ENCODE measurements around the gene APIP.

Gene APIP

DNA sequence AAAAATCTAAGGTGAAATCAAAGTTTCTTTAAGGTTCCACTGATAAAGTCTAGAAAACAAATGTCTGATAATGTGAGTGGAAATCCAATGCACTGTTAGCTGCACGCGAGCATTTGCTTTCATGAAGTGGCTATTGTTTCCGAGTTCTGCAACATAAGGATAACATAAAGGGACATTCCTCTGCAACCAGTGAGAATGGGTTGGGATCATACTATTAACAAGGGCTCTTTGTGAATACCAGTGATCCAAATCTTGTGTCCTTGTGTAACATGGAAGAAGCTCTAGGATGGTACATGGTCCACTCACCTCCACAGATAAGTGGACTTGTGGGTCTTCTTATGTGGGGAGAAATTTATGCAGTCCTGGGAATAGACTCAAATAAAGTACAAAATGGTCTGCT, 24.6 kb downstream of the APIP start:
- in situ Hi-C loops (cut with HindIII; ENCODE audit: low sequenced_read_pairs): loop anchor here (25.0 kb wide), 1 partner anchor 304 kb away; no protein-coding TSS in a partner anchor

DNA sequence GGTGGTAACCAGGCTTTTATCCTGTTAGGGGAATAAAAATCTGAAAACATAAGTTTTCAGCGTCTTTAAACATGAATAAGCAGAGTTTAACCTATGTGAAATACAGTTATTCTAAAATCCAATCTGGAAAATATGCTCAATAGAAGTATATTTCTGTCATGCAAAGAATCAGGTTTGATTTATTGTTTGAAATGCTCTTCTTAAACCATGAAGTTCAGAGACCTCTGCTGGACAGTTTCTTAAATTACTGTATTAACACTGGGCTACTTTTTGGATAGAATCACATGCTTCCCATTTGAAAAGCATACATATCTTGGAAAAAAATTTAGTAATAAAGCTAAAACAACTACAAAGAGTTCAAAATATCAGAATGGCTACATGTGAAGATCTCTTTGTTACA, 25.4 kb downstream of the APIP start:
- in situ Hi-C loops (cut with HindIII; ENCODE audit: low sequenced_read_pairs): loop anchor here (25.0 kb wide), 1 partner anchor 304 kb away; no protein-coding TSS in a partner anchor

GRCh38 chr11:34890089-34890488, 26.1 kb downstream of the APIP start:
- in situ Hi-C loops (cut with HindIII; ENCODE audit: low sequenced_read_pairs): loop anchor here (25.0 kb wide), 1 partner anchor 303 kb away; no protein-coding TSS in a partner anchor

- in situ Hi-C loops (cut with HindIII; ENCODE audit: low sequenced_read_pairs): loop anchor here (25.0 kb wide), 1 partner anchor 300 kb away; no protein-coding TSS in a partner anchor
Observed at GRCh38 chr11:34887260-34887659, 28.9 kb downstream of the APIP start.

DNA sequence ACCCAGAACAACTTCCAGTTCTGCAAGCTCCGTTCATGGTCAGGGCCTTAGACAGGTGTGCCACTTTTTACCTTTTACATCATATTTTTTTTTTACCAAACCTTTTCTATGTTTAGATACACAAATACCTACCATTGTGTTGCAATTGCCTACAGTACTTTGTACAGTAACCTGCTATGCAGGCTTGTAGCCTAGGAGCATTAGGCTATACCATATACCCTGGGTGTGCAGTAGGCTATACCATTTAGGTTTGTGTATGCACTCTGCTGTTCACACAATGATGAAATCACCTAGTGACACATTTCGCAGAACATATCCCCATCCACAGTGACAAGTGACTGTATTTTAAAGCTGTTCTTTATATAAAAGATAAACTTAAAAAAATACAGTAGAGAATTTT, 29.6 kb downstream of the APIP start:
- in situ Hi-C loops (cut with HindIII; ENCODE audit: low sequenced_read_pairs): loop anchor here (25.0 kb wide), 1 partner anchor 299 kb away; no protein-coding TSS in a partner anchor

GRCh38 chr11:34881900-34882299, 34.3 kb downstream of the APIP start:
- in situ Hi-C loops (cut with HindIII; ENCODE audit: low sequenced_read_pairs): loop anchor here (25.0 kb wide), 1 partner anchor 295 kb away; no protein-coding TSS in a partner anchor

DNA sequence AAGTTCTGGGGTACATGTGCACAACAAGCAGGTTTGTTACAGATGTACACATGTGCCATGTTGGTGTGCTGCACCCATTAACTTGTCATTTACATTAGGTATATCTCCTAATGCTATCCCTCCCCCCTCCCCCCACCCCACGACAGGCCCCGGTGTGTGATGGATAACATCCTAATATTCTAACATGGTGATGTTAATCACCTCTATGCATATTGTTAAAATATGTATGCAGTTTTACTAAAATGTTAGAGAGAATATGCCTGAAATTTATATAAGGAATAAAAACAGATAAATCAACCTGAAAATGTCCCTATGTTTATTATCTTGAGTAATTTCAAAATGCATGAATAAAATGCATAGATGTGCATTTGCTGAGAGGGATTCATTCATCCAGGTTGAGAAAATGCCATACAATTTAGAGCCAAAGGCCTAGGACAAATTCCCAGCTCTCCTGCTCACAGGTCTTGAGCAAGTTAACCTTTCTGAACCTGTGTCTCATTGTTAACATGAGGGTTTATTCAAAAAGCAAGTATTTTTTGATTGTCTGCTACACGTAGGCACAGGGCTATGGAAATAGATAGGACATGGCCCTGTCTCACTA, 38.7 kb downstream of the APIP start:
- in situ Hi-C loops (cut with HindIII; ENCODE audit: low sequenced_read_pairs): loop anchor here (25.0 kb wide), 1 partner anchor 290 kb away; no protein-coding TSS in a partner anchor

DNA sequence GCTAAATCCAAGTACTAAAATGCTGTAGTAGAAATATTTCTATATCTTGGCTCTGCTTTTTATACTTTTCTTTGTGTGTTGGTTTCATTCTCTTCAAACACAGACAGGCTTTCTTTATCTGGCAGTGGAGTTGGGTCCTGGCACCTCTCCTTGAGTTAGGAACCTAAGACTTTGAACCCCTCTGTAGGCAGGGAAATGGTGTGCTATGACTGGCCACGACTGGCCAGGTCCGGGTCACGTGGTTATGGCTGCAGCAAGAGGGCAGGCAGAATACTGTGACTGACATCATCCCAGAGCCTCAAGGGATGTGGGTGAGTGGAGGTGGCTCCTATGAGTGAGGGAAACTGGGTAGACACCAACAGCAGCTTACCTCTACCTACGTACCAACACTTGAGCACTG, 42.0 kb downstream of the APIP start:
- in situ Hi-C loops (cut with HindIII; ENCODE audit: low sequenced_read_pairs): no loop called here

GRCh38 chr11:34870548-34871196, 45.5 kb downstream of the APIP start:
- in situ Hi-C loops (cut with HindIII; ENCODE audit: low sequenced_read_pairs): no loop called here

GRCh38 chr11:34869425-34869824, 46.8 kb downstream of the APIP start:
- in situ Hi-C loops (cut with HindIII; ENCODE audit: low sequenced_read_pairs): no loop called here

DNA sequence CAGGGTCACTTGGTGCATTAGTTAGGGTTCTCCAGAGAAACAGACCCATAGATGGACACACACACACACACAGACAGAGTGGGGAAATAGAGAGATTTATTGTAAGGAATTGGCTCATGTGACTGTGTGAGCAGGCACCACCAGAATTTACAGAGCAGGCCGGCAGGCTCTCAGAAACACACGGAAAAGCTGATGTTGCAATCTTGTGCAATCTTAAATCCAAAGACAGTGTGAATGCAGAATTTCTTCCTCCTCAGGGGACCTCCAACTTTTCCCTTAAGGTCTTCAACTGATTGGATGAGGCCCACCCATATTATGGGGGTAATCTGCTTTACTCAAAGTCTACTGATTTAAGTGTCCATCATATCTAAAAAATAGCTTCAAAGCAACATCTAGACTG, 49.8 kb downstream of the APIP start:
- in situ Hi-C loops (cut with HindIII; ENCODE audit: low sequenced_read_pairs): no loop called here

- in situ Hi-C loops (cut with HindIII; ENCODE audit: low sequenced_read_pairs): no loop called here
Observed at GRCh38 chr11:34865261-34865660, 50.9 kb downstream of the APIP start.

DNA sequence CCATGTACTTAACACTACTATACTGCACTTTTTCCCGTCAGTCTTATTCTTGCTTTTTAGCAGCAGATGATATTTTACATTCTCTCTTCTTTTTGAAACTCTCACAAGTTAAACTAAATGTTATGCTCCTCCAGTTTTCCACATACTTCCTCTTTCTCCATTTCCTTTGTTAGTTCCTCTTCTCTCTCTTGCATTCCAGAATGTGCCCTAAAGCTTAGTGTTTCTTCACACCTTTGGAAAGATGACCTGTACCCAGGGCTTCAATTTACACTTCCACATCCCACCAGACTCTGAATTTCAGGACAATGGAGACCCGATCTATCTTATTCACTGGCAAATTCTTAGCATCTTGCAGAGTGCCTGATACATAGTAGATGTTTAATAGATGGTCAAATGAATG, 51.8 kb downstream of the APIP start:
- in situ Hi-C loops (cut with HindIII; ENCODE audit: low sequenced_read_pairs): no loop called here

DNA sequence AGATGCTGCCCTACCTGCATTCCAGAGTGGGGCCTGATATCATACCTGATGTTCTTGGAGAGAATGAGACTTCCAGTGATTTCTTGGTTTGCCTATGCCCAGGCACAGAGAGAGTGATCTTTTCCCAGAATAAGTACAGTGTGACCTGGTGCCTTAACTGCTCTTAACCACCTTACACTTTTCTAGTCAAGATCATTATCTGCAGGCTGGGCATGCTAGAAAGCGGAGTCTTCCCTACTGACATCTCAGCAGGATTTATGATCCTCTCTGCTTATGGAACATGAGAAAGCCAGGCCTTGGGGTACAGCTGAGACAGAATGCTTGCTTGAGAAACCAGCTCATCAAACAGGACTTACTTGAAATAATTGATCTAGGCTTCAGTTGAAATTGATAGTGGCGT, 53.1 kb downstream of the APIP start:
- in situ Hi-C loops (cut with HindIII; ENCODE audit: low sequenced_read_pairs): no loop called here

DNA sequence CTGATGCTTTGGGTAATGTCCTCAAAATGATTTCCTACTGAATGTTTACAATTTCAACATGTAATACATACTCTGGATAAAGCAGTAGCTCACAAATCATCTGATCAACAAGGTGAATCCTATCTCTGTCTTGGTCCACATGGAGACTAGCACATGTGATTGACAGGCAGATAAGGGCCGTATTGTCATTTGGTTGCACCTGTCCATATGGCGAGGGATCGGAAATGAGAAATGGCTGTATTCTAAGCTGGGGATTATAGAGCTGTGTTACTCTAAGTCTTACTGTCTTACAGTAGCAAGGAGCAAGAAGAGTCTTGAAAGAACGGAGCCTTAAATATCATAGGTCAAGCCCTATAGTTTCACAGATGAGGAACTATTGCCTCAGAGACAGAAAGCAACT, 55.7 kb downstream of the APIP start:
- in situ Hi-C loops (cut with HindIII; ENCODE audit: low sequenced_read_pairs): no loop called here

GRCh38 chr11:34860034-34860433, 56.1 kb downstream of the APIP start:
- in situ Hi-C loops (cut with HindIII; ENCODE audit: low sequenced_read_pairs): no loop called here

DNA sequence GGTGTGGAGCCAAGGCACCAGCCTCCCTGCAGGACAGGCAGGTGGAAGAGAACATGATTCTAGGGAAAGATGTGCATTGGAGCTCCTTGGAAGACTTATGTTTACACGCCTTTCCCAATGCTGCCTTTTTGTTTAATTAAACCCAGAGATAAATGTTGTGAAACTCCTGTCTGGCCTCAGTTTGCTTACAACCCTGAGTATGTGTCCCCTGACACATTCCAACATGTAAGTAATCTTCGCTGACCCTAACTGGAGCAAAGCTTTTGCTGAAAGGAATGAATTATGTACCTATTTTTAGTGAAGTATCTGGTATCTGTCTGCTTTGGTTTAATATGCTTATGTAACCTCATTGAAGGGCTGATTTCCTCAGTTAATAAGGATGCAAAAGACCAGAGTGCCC, 56.7 kb downstream of the APIP start:
- in situ Hi-C loops (cut with HindIII; ENCODE audit: low sequenced_read_pairs): no loop called here

DNA sequence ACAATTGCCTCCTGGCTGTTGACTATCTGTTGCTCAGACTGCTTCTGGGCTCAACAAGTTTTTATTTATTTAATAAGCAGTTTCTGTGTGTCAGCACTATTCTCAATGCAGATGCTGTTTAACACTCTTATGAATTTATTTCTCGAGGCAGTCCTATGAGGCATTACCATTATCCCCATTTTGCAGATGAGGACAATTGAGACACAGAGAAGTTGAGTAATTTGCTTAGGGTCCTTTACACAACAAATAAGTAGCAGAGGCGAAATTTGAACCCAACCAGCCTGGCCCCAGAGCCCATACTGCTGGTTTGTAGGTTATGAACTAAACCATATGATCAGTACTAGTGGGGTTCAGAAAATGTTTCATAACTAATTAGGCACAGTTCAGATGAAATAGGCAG, 58.7 kb downstream of the APIP start:
- in situ Hi-C loops (cut with HindIII; ENCODE audit: low sequenced_read_pairs): no loop called here

GRCh38 chr11:34856251-34856650, 59.9 kb downstream of the APIP start:
- in situ Hi-C loops (cut with HindIII; ENCODE audit: low sequenced_read_pairs): no loop called here

DNA sequence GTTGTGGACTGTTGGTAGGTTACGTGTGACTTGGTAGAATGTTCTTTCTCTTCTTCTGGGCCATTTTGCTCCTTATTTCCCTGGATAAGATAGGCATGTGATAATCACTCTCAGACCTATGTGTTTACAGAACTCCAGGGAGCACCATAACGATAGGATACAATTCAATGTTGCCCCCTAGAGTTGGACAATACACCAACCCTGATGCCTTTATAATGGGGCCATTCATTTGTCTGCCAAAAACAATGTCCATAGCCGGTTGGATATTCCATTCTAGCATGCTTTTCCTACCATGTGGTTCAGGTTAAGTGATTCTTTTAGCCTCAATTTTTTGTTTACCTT, 60.5 kb downstream of the APIP start:
- in situ Hi-C loops (cut with HindIII; ENCODE audit: low sequenced_read_pairs): no loop called here

GRCh38 chr11:34855021-34855753, 61.0 kb downstream of the APIP start:
- in situ Hi-C loops (cut with HindIII; ENCODE audit: low sequenced_read_pairs): no loop called here

GRCh38 chr11:34851916-34852315, 64.3 kb downstream of the APIP start:
- in situ Hi-C loops (cut with HindIII; ENCODE audit: low sequenced_read_pairs): no loop called here

All from endothelial cell of hepatic sinusoid (primary cell).